Fibroblast of lung (primary cell): ENCODE results near the gene C2.

Experiments
- CTCF ChIP-seq, 2 donors: IDR thresholded peaks in 1 of 2; conservative IDR thresholded peaks in 1 of 2; 1 replicate in 1 of 2; 2 replicates in 1 of 2; pipeline ENCODE4 v1.5.1; 2011 to 2012; ENCODE audit warnings: low read length in 2 of 2, control low read depth in 1 of 2, inconsistent platforms in 1 of 2, low read depth in 1 of 2, mild to moderate bottlenecking in 1 of 2
- EZH2 ChIP-seq: IDR thresholded peaks from 2 replicates; pipeline ENCODE4 v1.5.1; 2012; ENCODE audit warnings: low read length, control low read depth, mild to moderate bottlenecking; ENCODE audit errors: missing control alignments

DNA sequence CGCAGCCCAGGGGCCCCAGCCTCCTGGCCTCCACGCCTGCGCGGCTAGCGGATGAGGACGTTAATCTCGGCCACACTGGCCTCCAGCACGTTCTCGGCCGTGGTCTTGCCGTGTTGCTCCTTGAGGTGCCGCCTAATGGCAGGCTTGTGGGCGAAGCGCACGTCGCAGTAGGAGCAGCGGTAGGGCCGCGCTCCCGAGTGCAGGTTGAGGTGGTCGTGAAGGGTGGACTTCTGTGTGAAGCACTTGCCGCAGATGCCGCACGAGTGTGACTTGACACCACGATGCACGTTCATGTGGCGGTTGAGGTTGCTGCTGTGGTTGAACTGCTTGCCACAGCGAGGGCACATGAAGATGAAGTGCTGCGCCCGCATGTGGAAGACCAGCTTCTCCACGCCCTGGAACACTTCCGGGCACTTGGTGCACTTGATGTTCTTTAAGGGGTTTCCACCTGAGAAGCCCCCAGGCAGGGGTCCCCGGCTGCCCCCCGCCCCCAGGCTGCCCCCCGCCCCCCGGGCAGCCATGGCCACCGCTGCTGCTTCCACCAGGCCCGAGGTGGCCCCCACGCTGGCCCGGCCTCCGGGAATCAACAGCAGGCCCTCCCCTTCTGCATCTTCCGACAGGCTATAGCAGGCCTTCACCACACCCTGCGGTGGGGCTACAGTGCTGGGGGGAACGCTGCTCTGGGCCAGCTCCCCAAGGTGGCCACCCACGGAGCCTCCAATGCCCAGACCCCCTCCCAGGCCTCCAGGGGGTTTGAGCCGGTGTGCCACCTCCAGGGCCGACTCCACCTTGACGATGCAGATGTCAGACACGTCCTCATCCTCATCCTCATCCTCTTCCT is 27.4 kb upstream of the C2 start:
- no peak for TF ChIP-seq CTCF (conservative IDR thresholded peaks at IDR 0.05 in 1 of 2, IDR thresholded peaks at IDR 0.05 in 1 of 2; ENCODE audit: low read depth in 1 of 2, low read length in 2 of 2)
- no peak for TF ChIP-seq EZH2
